Psoas muscle (tissue), 8 donors: ENCODE measurements around the gene FUT7. TPM values are rescaled to one million over a fixed set of nuclear protein-coding genes. Genes with fewer than 3 reads are reported as not detected.

ENCODE experiments used
- ATAC-seq, 4 donors: fragments of 200-7000 bp; cut with Tn5 transposase; one replicate each; pipeline ENCODE4 v1.9.1; 2020; ENCODE audit warnings: moderate library complexity in 3 of 4, mild to moderate bottlenecking in 2 of 4
- DNase-seq, 2 donors: peaks; one replicate each; pipeline ENCODE4 v3.0.0-alpha.2; 2020
- H3K27ac ChIP-seq: fragments of 200-600 bp; one replicate; pipeline ENCODE4 v1.8.0; 2022
- H3K27me3 ChIP-seq, 3 donors: fragments of 200-600 bp in 1 of 3; one replicate each; pipeline versions ENCODE4 v1.6.1 to v1.8.0; 2013 to 2022; ENCODE audit warnings: low read length in 2 of 3, mild to moderate bottlenecking in 2 of 3, moderate library complexity in 1 of 3; ENCODE audit not compliant: insufficient read depth in 3 of 3
- H3K36me3 ChIP-seq, 2 donors: fragments of 200-600 bp in 1 of 2; one replicate each; pipeline versions ENCODE4 v1.6.1 to v1.8.0; 2013 to 2022; ENCODE audit warnings: low read depth in 1 of 2, mild to moderate bottlenecking in 1 of 2, moderate library complexity in 1 of 2; ENCODE audit not compliant: insufficient read depth in 1 of 2
- H3K4me1 ChIP-seq: fragments of 200-600 bp; one replicate; pipeline ENCODE4 v1.8.0; 2022
- H3K4me3 ChIP-seq: fragments of 200-600 bp; one replicate; pipeline ENCODE4 v1.8.0; 2022; ENCODE audit warnings: mild to moderate bottlenecking
- H3K9me3 ChIP-seq: fragments of 200-600 bp; one replicate; pipeline ENCODE4 v1.8.0; 2022
- CTCF ChIP-seq: fragments of 200-600 bp; IDR thresholded peaks from one replicate; pipeline ENCODE4 v1.8.0; 2022; ENCODE audit warnings: antibody characterized with exemption
- WGBS, 3 donors: extraction: QIAGEN DNeasy Blood & Tissue Kit; methylation state at CpG; one replicate each; pipeline versions ENCODE4 v1.1.6 to v1.1.7; 2013; 5-methylcytosine and 5-hydroxymethylcytosine counted together
- intact Hi-C, 2 donors: fragments of 100-400 bp; cut with DNase I; formaldehyde crosslinking; loops; one replicate each; pipeline versions ENCODE4 v1.11.0 to v1.14.2; 2022
- polyA plus RNA-seq, 3 donors: library from polyadenylated mRNA; stranded (reverse); fragments of 200-250 nt; gene quantifications; one replicate each; pipeline ENCODE4 v1.2.3, GENCODE V29; 2013
- total RNA-seq, 4 donors: library from RNA; stranded (reverse); fragmentation: NEBNext Ultra II Directional in 2 of 4; extraction: Animal tissue kit (Norgen Biotek cat#: 25700) in 2 of 4; gene quantifications; one replicate each; pipeline versions ENCODE4 v1.2.1 to v1.2.4, GENCODE V29; 2021 to 2023
- donor health status: healthy with polysubstance abuse.
- donor health status: DM: no; HTN: no; CAD: no; lungs with moderate emphysema.
- donor health status: Bipolar disorder and iron deficiency.
- donor health status: healthy.
- donor health status: DM: yes; HTN: yes; CAD: no.
- donor health status: DM: no; HTN: no; CAD: no.
- donor health status: DM: no; HTN: no; CAD: no.
- donor health status: DM: yes; HTN: yes; CAD: no.

The FUT7 gene
- total and polyA plus RNA-seq, 7 donors = 0.01 to 0.08 (median 0.06) TPM; not detected in 4

GRCh38 chr9:137070201-137070905 lies 38.5 kb upstream of the FUT7 start, which contains the start of gene SAPCD2:
Gene SAPCD2 (minus strand): TSS chr9:137070557. CDS start chr9:137070460, 97 bp downstream.
- Histone ChIP-seq H3K27me3 (peaks cover 0 to 10% (median 5%) of the 10 kb centered on the region in 3 donors), H3K4me3 (peak within 1 kb of the TSS; percentile 58)

GRCh38 chr9:137069508-137070091 lies 37.7 kb upstream of the FUT7 start:
- Histone ChIP-seq H3K4me3 (no peak overlapping the region), H3K4me1 (peaks cover 4% of the 10 kb centered on the region), H3K9me3 (no peaks in the 10 kb centered on the region), H3K36me3 (no peaks in the 10 kb centered on the region), H3K27ac (no peak overlapping the region), H3K27me3 (peaks cover 0 to 10% (median 5%) of the 10 kb centered on the region in 3 donors)
- TF ChIP-seq CTCF = no peak
- ATAC-seq = no peak
- intact Hi-C loops = loop anchor here (10.0 kb wide), 1 partner anchor 285 kb away; no protein-coding TSS in a partner anchor
- DNase-seq = peak in 1 of 2 donors; percentile 12
- 5 to 9% (median 6%) methylated on average over 30 to 52 of the region's 52 CpGs for WGBS, 3 donors

More at GRCh38 chr9:137070201-137070905, 38.5 kb upstream of the FUT7 start, which contains the start of gene SAPCD2:
- WGBS, 3 donors = 0 to 1% (median 0%) methylated on average over 40 to 74 of the region's 74 CpGs
- ATAC-seq (peak; percentile 91 to 97 (median 94)), DNase-seq (peak; percentile 87 to 92)
- TF ChIP-seq CTCF = no peak
- Histone ChIP-seq H3K4me1 (peaks cover 4% of the 10 kb centered on the region), H3K36me3 (no peaks in the 10 kb centered on the region), H3K9me3 (no peaks in the 10 kb centered on the region), H3K27ac (peak within 1 kb of the TSS; percentile 46)
- intact Hi-C loops = no loop called here

DNA sequence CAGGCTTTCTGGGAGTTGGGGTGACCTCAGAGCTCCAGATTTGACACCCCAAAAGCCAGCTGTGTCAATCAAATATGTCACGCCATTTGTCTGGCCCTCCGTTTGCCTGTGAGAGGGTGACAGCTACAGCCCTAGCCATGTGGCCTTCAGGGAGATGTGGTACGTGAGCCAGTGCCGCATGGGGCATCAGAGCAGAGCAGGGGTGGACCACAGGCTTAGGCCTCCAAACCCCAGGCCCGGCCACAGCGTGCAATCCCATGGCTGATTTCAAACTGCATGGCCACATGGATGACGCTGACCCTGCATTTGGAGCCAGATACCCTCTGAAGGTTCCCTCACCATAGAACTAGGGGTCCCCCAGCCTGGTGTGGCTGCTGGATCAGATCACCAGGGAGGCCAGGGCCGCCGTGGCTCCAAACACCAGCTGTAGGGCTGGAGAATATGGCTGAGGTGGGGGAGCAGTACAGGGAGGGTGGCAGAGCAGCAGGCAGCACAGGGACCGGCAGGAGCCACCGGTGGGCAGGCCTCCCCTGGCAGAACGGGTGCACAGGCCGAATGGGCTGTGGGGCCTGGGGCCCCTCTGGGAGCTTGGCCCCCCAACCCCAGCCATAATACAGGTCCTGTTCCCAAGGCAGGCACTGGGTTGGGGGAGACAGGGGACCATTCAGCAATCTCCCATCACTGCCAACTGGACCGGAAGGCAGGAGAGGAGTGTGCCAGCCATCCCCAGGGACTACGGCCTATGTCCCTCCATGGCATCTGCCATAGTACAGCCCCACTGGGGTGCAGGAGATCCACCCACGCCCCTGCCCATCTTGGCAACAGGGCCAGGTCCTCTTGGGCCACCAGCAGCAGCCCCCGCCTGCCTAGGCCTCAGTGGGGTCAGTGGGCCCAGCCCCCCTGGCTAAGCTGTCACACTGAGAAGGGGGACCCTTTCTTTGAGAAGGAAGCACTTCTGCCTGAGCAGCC lies 36.9 kb upstream of the FUT7 start:
- H3K27me3 ChIP-seq = peaks cover 0 to 10% (median 5%) of the 10 kb centered on the region in 3 donors
- H3K9me3 ChIP-seq = no peaks in the 10 kb centered on the region
- H3K36me3 ChIP-seq = no peaks in the 10 kb centered on the region
- no peak overlapping the region for H3K4me3 ChIP-seq
- intact Hi-C loops = loop anchor here (10.0 kb wide), 1 partner anchor 284 kb away; no protein-coding TSS in a partner anchor
- 82 to 89% (median 88%) methylated on average over 15 to 17 of the region's 17 CpGs for WGBS, 3 donors
- peaks cover 4% of the 10 kb centered on the region for H3K4me1 ChIP-seq
- no peak overlapping the region for H3K27ac ChIP-seq
- no peak for ATAC-seq
- DNase-seq = peak in 1 of 2 donors; percentile 11
- TF ChIP-seq CTCF = no peak

DNA sequence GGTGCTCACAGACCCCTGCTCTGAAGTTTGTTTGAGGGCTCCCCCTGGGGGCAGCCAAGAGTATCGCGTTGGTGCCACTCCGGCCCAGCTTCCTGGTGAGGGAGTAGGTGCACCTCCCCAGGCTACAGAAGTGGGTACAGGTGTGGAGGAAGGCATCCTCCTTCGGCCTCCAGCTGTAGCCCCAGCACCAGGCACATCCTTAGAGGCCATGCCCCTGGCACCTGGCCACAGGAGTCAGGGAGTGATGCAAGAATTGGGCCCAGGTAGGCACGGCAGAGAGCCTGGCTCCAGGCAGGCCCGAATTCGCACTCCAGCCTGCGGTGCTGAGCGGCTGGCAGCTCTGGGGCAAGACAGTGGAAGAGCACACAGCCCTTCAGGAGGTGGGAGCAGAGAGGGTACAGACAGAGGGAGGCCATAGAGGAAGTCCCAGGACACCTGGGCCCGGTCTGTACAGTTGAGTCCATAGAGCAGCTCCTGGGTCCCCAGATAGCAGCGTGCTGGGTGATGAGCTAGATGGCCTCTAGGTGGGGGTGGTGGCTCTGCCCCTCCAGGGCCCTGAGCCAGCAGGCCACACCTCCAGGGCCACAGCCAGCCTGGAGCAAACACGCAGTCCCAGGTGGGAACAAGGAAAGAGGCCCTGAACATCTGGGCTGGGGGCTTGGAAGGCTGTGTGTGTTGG lies 36.1 kb upstream of the FUT7 start:
- Histone ChIP-seq H3K4me3 (no peak overlapping the region), H3K27me3 (peaks cover 0 to 10% (median 5%) of the 10 kb centered on the region in 3 donors), H3K9me3 (no peaks in the 10 kb centered on the region), H3K27ac (no peak overlapping the region), H3K4me1 (peaks cover 4% of the 10 kb centered on the region), H3K36me3 (no peaks in the 10 kb centered on the region)
- 57 to 59% (median 59%) methylated on average over 12 of the region's 12 CpGs for WGBS, 3 donors
- DNase-seq (peak; percentile 74 to 87), ATAC-seq (peak; percentile 55 to 71 (median 66))
- peak; percentile 73 for TF ChIP-seq CTCF
- intact Hi-C loops = loop anchor here (10.0 kb wide), 1 partner anchor 283 kb away; no protein-coding TSS in a partner anchor
